ENCODE data around the gene CHMP1B.
A peak's percentile ranks its signal among the peaks of the same experiment; 100 is the strongest.

CHMP1B gene

DNA sequence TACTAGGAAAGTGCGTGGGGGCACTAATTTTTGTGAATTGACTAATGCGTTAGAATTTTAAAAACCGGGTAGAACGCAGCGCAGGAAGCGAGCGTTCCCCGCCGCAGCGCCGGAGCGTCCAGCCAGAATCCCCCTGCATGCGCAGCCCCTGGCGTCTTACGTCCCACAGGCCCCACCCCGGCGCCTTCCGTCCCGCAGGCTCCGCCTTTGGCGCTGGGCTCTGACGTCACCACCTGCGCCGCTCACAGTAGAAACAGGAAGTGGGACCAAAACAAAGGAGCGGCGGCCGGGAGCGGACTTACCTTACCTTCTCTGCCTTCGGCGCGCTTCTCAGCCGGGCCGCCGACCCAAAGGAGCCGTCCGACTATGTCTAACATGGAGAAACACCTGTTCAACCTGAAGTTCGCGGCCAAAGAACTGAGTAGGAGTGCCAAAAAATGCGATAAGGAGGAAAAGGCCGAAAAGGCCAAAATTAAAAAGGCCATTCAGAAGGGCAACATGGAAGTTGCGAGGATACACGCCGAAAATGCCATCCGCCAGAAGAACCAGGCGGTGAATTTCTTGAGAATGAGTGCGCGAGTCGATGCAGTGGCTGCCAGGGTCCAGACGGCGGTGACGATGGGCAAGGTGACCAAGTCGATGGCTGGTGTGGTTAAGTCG lies at the start of gene CHMP1B:
Gene CHMP1B, plus strand, starts transcription at position 268 of the 660 bp plus-strand sequence. Its CDS starts 99 bp downstream, at position 367.
- DNase-seq (ENCODE audit: low spot score) = peak; percentile 96

DNA sequence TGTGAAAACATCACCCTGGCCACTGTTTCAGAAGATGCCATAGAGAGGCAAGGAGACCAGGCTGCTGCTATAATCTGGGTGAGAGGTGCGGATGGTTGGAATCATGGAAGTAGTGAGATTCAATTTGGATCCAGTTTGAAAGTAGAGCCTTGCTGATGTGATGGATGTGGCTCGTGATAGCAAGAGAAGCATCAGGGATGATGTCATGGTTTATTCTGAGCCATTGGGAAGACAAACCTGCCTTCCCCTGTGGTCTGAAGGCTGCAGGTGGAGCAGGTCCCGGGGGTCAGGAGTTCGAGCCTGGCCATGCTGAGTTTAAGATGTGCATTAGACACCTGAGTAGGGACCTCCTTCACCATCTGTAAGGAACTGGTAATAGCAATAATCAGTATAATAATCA lies 49.6 kb upstream of the CHMP1B start:
- no peak for DNase-seq (ENCODE audit: low spot score)

DNA sequence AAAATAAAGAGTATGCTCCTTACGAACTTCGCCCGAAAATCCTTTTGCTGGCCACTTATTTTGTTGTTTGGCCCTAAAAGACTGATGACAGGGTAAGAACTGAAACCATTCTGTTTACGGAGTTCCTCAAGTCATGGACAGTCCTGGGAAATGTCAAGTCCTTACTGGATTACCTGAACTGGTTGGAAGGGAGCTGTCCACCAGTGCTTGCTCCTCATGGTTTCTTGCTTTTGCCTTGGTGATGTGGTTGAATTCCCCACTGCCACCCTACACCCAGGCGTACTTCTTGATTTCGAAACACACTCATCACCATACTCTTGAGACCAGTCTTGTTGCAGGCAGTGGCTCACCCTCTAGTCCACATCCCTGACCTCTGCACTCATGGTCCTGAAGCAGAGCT lies 49.1 kb upstream of the CHMP1B start:
- DNase-seq (ENCODE audit: low spot score) = no peak

DNA sequence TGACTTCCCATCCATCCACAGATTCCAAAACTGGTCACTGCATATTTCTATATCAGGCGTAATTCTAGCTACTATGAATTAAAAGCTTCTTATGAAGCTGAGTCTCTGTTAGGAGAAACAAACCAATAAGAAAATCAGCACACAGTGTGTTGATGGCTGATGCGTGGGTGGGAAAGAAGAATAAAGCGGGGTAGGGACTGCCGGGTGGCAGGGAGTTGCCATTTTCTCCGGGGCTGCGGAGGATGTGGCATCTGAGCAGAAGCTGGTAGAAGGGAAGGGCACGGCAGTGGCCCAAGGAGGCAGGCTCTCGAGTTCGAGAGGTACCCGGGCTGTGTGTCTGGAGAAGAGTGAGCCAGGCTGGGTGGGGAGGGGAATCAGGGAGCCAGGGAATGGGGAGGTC lies 48.6 kb upstream of the CHMP1B start:
- no peak for DNase-seq (ENCODE audit: low spot score)

DNA sequence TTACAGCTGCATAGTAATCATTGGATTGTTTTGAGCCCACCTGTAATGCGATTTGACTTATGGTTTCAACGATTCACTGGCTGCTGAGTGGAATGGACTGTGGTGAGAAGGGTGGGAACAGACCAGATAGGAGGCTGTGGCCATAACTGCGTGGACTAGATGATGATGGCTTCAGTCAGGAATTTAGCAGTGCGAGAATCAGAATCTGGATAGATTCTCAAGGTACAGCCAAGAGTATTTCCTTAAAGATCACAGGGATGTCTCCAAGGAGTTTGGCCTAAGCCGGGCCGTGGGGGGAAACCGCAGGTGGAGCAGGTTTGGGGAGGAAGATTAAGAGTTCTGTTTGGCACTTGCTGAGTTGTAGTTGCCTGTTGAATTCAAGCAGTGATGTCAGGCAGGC lies 44.0 kb upstream of the CHMP1B start:
- no peak for DNase-seq (ENCODE audit: low spot score)

DNA sequence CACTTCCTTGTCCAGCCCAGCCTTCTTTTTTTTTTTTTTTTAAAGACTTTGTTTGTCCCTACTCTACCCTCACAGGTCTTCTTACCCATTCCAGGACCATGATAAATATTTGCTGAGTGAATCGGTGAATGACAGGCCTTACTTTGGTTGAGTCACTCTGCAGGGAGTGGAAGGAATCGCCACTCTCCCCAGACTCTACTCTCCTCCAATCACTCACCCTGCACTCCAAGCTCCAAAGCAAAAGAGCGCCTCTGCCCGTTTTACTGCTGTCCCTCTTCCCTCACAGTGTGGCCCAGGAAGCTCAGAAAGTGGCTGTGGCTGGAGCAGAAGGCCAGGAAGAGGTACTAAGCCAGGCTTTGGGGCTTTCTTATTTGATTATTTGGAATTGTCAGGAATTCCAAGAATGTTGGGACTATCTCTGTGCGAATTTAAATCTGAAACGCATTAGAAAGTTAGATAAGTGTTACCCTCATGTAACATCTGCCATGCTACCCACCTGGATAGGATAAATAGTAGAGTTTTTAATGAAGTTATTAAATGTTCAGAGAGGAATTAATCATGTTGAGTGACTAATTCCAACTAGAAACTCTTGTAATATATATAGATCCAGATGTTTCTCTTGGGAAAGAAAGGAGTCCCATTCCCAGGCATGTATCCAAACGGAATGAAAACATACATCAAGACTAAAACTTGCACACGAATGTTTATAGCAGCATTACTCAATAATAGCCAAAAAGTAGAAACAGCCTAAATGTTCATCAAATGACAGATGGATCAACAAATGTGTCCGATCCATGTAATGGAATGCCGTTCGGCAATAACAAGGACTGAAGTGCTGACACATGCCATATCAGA lies 43.0 kb upstream of the CHMP1B start:
- DNase-seq (ENCODE audit: low spot score) = peak; percentile 25

DNA sequence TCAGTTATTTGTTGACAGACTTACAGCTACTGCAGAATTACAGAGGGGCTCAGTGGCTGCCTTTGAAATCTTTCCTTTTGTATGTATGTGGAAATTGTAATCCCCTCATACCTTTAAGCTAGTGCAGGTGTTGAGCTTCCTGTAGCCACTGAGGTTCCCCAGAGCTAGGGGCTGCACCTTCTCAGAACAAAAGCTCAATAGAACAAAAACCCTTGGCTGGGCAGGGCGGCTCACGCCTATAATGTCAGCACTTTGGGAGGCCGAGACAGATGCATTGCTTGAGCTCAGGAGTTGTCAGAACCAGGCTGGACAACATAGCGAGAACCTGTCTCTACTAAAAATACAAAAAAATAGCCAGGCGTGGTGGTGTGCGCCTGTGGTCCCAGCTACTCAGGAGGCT lies 41.3 kb upstream of the CHMP1B start:
- DNase-seq (ENCODE audit: low spot score) = no peak

DNA sequence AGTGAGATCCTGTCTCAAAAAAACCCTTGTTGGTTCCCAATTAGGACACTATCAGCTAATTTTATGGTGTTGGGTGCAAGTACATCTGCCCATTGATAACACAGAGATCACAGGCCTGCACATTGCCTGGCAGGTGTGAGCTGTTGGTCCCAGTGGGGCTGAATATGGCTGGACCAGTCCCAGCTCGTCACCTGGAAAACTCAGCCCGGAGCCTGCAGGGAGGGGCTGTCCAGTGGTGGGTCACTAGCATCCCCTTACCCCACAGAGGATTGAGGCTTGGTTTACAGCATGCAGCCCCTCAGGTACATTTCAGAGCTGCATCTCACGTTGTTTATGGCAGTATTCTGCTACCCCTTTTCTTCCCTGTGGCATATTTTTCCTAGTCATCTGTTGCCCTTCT lies 40.8 kb upstream of the CHMP1B start:
- no peak for DNase-seq (ENCODE audit: low spot score)

DNA sequence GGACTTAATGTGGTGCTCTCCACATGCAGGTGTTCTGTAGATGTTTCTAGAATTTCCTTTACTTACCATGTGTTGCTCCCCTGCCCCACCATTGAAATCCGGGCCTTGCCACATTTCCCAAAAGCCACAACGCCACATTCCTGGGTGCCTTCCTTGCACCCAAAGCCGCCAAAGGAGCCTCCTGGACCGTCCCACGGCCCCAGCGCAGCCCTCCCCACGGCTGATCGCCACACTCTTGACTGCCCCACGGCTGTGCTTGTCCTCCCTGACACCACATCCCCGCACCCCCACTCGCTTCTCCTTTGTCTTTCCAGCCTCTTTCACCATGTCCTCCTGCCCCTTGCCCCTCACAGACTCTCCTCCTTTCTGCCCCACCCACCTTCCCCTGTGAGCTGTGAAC lies 40.2 kb upstream of the CHMP1B start:
- DNase-seq (ENCODE audit: low spot score) = no peak

GRCh38 chr18:11817229-11817628 lies 34.0 kb upstream of the CHMP1B start:
- DNase-seq (ENCODE audit: low spot score) = no peak

DNA sequence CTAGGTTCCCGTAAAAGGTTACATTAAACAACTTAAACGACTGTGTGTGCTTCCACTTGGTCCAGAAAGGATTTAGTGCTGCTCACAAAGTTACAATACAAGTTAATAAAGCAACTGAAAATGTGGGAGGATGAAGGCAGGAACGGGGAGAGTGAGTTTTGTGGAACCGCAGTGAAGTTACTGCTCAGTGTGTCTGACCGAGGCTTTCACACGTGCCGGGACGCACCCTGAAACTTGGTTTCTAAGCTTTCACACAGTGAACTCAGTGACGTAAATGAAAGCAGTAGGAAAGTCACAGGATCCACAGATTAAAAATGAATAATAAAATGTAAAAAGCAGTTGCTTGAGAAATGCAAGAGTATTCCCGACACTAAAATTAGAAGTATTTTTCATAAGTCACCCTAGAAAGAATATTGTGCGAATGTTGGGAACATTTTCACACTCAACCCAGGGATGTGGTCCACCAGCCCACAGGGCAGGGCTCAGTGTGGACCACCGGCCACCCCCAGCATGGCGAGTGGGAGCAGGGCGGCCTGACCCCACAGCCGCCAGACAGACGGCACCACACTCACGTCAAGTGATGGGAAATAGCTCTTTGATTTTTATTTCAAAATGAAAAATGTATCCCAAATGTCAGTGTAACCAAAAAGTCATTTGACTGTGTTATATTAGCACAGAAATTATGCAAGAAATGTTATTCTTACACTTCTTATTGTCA lies 32.6 kb upstream of the CHMP1B start:
- no peak for DNase-seq (ENCODE audit: low spot score)

GRCh38 chr18:11819938-11820337 lies 31.3 kb upstream of the CHMP1B start:
- DNase-seq (ENCODE audit: low spot score) = no peak

- DNase-seq (ENCODE audit: low spot score) = no peak
These were observed 30.5 kb upstream of the CHMP1B start for GRCh38 chr18:11820697-11821096.

GRCh38 chr18:11821208-11821607 lies 30.0 kb upstream of the CHMP1B start:
- DNase-seq (ENCODE audit: low spot score) = no peak

GRCh38 chr18:11821643-11822237 lies 29.5 kb upstream of the CHMP1B start:
- DNase-seq (ENCODE audit: low spot score) = no peak

DNA sequence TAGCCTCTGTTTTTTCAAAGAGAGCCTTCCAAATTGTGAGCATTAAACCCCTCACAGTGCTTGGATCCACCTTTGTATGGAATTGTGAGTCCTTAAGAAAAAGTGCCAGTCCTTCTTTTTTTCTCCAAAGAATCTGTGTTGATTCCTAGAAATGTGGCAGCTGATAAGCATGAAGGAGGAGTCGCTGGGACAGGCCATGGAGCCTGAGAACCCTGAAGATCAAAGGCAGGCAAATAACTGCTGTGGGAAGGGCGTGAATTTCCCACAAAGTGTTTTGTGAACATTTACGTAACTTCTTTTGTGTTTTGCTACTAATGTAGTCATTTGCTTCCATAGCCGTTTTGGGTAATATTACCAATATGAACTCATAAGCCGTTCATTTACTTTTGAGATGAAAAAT lies 27.7 kb upstream of the CHMP1B start:
- DNase-seq (ENCODE audit: low spot score) = no peak

- DNase-seq (ENCODE audit: low spot score) = no peak
These were observed 24.4 kb upstream of the CHMP1B start for GRCh38 chr18:11826836-11827235.

GRCh38 chr18:11828786-11829432 lies 22.3 kb upstream of the CHMP1B start:
- DNase-seq (ENCODE audit: low spot score) = no peak

- no peak for DNase-seq (ENCODE audit: low spot score)
These were observed 20.6 kb upstream of the CHMP1B start for GRCh38 chr18:11830585-11830984.

- DNase-seq (ENCODE audit: low spot score) = no peak
These were observed 19.3 kb upstream of the CHMP1B start for GRCh38 chr18:11831921-11832320.

- no peak for DNase-seq (ENCODE audit: low spot score)
These were observed 16.4 kb upstream of the CHMP1B start for GRCh38 chr18:11834772-11835171.

DNA sequence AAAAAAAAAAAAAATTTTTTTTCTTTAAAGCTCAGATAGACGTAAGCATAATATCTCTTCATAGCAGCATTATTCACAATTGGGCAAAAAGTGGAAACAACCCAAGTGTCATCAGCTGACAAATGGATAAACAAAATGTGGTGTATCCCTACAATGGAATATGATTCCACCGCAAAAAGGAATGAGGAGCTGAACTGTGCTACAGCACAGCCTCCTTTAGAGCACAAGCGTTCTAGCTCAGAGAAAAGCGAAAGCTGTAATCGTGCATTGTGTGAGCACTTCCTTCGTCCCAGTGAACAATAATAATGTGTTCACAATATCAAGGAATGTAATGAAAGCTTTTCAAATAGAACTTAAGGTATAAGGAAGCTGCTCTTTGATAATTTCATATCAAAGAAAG lies 11.7 kb upstream of the CHMP1B start:
- no peak for DNase-seq (ENCODE audit: low spot score)
